Measurements from ENCODE around the gene ADNP2. TPM values are rescaled to one million over a fixed set of nuclear protein-coding genes. Genes with fewer than 3 reads are reported as not detected.
A peak's percentile ranks its signal among the peaks of the same experiment; 100 is the strongest.

The ADNP2 gene, protein sequence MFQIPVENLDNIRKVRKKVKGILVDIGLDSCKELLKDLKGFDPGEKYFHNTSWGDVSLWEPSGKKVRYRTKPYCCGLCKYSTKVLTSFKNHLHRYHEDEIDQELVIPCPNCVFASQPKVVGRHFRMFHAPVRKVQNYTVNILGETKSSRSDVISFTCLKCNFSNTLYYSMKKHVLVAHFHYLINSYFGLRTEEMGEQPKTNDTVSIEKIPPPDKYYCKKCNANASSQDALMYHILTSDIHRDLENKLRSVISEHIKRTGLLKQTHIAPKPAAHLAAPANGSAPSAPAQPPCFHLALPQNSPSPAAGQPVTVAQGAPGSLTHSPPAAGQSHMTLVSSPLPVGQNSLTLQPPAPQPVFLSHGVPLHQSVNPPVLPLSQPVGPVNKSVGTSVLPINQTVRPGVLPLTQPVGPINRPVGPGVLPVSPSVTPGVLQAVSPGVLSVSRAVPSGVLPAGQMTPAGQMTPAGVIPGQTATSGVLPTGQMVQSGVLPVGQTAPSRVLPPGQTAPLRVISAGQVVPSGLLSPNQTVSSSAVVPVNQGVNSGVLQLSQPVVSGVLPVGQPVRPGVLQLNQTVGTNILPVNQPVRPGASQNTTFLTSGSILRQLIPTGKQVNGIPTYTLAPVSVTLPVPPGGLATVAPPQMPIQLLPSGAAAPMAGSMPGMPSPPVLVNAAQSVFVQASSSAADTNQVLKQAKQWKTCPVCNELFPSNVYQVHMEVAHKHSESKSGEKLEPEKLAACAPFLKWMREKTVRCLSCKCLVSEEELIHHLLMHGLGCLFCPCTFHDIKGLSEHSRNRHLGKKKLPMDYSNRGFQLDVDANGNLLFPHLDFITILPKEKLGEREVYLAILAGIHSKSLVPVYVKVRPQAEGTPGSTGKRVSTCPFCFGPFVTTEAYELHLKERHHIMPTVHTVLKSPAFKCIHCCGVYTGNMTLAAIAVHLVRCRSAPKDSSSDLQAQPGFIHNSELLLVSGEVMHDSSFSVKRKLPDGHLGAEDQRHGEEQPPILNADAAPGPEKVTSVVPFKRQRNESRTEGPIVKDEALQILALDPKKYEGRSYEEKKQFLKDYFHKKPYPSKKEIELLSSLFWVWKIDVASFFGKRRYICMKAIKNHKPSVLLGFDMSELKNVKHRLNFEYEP
- total RNA-seq (ENCODE audit: low replicate concordance) = 26.4 and 28.4 TPM in 2 replicates
- long read RNA-seq, partial matches to known transcripts = 0 of 23 reads
- long read RNA-seq, other reads (novel, unspliced or antisense) = 23 of 23 reads

DNA sequence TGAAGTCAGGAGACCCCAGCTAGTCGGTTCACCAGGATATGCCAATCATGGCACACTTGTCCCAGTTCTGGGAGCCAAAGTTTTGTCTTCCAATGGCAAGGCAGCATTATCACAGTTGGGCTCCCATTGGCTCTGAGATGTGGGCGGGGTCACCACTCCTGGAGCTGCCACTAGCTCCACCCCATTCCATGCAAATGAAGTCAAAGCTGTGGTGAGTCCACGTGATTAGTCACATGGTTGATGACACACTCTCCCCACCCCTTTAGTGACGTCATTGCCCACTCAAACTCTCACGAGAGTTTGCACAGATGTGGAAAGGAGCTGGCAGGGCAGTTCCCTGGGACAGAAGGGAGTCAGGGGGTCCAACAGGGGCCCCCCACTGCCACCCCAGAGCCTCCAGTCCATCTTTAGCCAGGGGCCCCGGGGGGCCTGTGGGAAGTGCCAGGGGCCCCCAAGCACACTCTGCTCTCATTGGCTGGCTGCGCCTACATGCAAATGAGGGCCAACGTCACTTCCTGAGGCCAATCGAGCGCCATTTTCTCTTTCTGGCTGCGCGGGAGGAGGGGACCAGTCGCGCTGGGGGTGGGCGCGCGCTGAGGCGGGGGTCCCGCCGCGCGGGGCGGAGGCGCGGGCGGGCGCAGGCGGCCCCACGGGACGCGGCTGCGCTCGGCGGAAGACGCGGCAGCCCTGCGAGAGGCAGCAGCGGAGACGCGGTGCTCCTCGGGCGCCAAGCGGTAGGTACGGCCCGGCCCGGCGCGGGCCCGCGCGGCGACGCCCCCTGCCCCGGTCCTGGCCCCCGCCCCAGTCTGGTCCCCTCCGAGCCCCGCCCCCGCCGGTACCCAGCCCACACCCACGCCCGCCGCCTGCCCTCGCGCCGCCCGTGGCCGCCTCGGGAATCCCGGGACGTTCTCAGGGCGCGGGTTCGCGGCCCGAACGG is at the start of gene ADNP2:
ADNP2 (plus strand) TSS at position 524 of the 937 bp plus-strand sequence. CDS start 8,281 bp downstream, outside the sequence.
- peaks cover 33% of the 10 kb centered on the region for H3K4me1 Mint-ChIP-seq (ENCODE audit: unreplicated experiment)
- H3K27me3 Mint-ChIP-seq = no peaks in the 10 kb centered on the region
- H3K9me3 Mint-ChIP-seq = no peaks in the 10 kb centered on the region
- H3K4me3 Mint-ChIP-seq = peak within 1 kb of the TSS; percentile 88
- peaks cover 7% of the 10 kb centered on the region for H3K36me3 Mint-ChIP-seq
- H3K27ac Mint-ChIP-seq = peak within 1 kb of the TSS; percentile 96
- TF ChIP-seq, protein P1, sequence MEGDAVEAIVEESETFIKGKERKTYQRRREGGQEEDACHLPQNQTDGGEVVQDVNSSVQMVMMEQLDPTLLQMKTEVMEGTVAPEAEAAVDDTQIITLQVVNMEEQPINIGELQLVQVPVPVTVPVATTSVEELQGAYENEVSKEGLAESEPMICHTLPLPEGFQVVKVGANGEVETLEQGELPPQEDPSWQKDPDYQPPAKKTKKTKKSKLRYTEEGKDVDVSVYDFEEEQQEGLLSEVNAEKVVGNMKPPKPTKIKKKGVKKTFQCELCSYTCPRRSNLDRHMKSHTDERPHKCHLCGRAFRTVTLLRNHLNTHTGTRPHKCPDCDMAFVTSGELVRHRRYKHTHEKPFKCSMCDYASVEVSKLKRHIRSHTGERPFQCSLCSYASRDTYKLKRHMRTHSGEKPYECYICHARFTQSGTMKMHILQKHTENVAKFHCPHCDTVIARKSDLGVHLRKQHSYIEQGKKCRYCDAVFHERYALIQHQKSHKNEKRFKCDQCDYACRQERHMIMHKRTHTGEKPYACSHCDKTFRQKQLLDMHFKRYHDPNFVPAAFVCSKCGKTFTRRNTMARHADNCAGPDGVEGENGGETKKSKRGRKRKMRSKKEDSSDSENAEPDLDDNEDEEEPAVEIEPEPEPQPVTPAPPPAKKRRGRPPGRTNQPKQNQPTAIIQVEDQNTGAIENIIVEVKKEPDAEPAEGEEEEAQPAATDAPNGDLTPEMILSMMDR (conservative IDR thresholded peaks at IDR 0.05) = no peak
- DNase-seq (ENCODE audit: extremely low spot score, unreplicated experiment) = peak; percentile 84

DNA sequence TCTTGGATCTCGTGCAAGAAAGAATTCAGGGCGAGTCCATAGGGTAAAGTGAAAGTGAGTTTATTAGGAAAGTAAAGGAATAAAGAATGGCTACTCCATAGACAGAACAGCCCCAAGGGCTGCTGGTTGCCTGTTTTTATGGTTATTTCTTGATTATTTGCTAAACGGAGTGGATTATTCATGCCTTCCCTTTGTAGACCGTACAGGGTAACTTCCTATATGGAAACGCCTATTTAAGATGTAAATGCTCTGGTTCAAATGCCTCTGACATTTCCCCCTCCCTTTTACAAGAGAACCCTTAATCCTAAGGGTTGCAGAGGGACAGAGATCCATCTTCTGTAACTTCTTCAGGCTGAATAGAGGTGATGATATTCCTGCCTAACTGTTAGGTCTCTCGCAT is 49.1 kb upstream of the ADNP2 start:
- Mint-ChIP-seq H3K4me3 (no peak overlapping the region), H3K27ac (no peak overlapping the region), H3K27me3 (no peaks in the 10 kb centered on the region), H3K36me3 (peaks cover 8% of the 10 kb centered on the region), H3K9me3 (peaks cover 15% of the 10 kb centered on the region), H3K4me1 (ENCODE audit: unreplicated experiment) (no peaks in the 10 kb centered on the region)
- no peak for DNase-seq (ENCODE audit: extremely low spot score, unreplicated experiment)
- TF ChIP-seq, protein P1 (conservative IDR thresholded peaks at IDR 0.05) = no peak

DNA sequence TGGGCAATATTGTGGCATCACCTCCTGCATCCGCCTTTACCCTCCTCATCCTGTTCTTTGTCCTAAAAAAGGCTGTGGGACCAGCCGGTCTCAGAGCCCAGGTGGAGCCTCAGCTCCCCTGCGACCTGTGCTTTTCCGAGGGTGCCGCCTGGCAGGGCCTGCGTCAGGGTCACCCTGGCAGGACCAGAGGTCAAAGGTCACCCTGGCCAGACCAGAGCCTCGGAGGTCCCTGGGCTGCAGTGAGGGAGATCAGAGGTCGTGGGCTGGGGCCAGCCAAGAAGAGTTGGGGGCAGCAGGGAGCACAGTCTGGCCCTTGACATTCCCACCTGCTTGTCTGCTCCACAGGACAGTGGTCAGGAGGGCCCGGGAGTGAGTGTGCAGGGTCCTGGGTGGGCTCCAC is 43.4 kb upstream of the ADNP2 start:
- no peaks in the 10 kb centered on the region for H3K36me3 Mint-ChIP-seq
- no peak overlapping the region for H3K27ac Mint-ChIP-seq
- H3K4me3 Mint-ChIP-seq = no peak overlapping the region
- no peaks in the 10 kb centered on the region for H3K27me3 Mint-ChIP-seq
- no peak for DNase-seq (ENCODE audit: extremely low spot score, unreplicated experiment)
- H3K4me1 Mint-ChIP-seq (ENCODE audit: unreplicated experiment) = no peaks in the 10 kb centered on the region
- no peaks in the 10 kb centered on the region for H3K9me3 Mint-ChIP-seq
- TF ChIP-seq, protein P1 (conservative IDR thresholded peaks at IDR 0.05) = no peak

DNA sequence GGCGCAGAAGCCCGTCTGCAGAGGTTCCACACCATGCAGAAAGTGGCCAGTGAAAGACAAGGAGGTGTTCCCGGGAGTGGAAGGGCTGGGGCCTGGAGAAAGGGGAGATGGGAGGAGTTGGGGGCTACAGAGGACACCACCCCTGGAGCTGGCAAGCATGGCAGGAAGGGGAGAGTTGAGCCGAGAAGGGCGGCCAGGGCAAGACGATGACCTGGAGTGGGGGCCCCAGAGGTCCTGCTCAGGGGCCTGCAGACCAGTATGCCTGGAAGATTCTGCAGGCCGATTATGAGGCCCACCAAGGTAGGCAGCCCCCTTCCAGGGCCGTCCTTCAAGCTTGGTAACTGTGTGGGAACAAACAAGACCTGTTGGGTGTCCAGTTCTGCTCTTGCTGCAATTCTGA is 41.7 kb upstream of the ADNP2 start:
- H3K4me3 Mint-ChIP-seq = no peak overlapping the region
- H3K27ac Mint-ChIP-seq = no peak overlapping the region

More for the DNA sequence above, 41.7 kb upstream of the ADNP2 start:
- no peaks in the 10 kb centered on the region for H3K27me3 Mint-ChIP-seq
- DNase-seq (ENCODE audit: extremely low spot score, unreplicated experiment) = no peak
- H3K36me3 Mint-ChIP-seq = no peaks in the 10 kb centered on the region
- TF ChIP-seq, protein P1 (conservative IDR thresholded peaks at IDR 0.05) = no peak
- no peaks in the 10 kb centered on the region for H3K4me1 Mint-ChIP-seq (ENCODE audit: unreplicated experiment)
- no peaks in the 10 kb centered on the region for H3K9me3 Mint-ChIP-seq

All from type B pancreatic cell (in vitro differentiated cells).